DOHH2 (cell line): ENCODE measurements around the gene SMOC1.

ENCODE experiments used
- CTCF ChIP-seq: fragments of 200-600 bp; sonication (generic); IDR thresholded peaks from one replicate; pipeline ENCODE4 v1.5.1; 2014; ENCODE audit warnings: antibody characterized with exemption, mild to moderate bottlenecking, low read depth, low read length; ENCODE audit not compliant: poor library complexity, severe bottlenecking
- EZH2phosphoT487 ChIP-seq: fragments of 200-600 bp; sonication (generic); IDR thresholded peaks from 2 replicates; pipeline ENCODE4 v1.6.1; 2017; ENCODE audit warnings: borderline replicate concordance, mild to moderate bottlenecking, antibody characterized with exemption, low read length, moderate library complexity, mixed read lengths

- TF ChIP-seq CTCF (no peak), EZH2phosphoT487 (no peak)
Measured at GRCh38 chr14:69994002-69994401, 114.8 kb downstream of the SMOC1 start.
